Fibroblast of lung (primary cell): ENCODE data around the gene DMRTC2.

Source experiments
- CTCF ChIP-seq, 2 donors: IDR thresholded peaks in 1 of 2; conservative IDR thresholded peaks in 1 of 2; 1 replicate in 1 of 2; 2 replicates in 1 of 2; pipeline ENCODE4 v1.5.1; 2011 to 2012; ENCODE audit warnings: low read length in 2 of 2, control low read depth in 1 of 2, inconsistent platforms in 1 of 2, low read depth in 1 of 2, mild to moderate bottlenecking in 1 of 2
- EZH2 ChIP-seq: IDR thresholded peaks from 2 replicates; pipeline ENCODE4 v1.5.1; 2012; ENCODE audit warnings: low read length, control low read depth, mild to moderate bottlenecking; ENCODE audit errors: missing control alignments

GRCh38 chr19:41894350-41894749, 49.5 kb downstream of the DMRTC2 start:
- no peak for TF ChIP-seq CTCF (conservative IDR thresholded peaks at IDR 0.05 in 1 of 2, IDR thresholded peaks at IDR 0.05 in 1 of 2; ENCODE audit: low read depth in 1 of 2, low read length in 2 of 2)
- TF ChIP-seq EZH2: no peak
